Measurements from ENCODE around the gene ANP32A.
"Not testable (repeated sequence)": the region's sequence is repeated elsewhere in the genome, so short reads cannot be mapped to it uniquely, and the experiment has no call there.

The ANP32A gene

GRCh38 chr15:68820295-68821189, at the start of gene ANP32A:
Gene ANP32A, minus strand, starts transcription at chr15:68820895. Its CDS starts 144 bp downstream, at chr15:68820751.
- DNase-seq, result peak; percentile 99

DNA sequence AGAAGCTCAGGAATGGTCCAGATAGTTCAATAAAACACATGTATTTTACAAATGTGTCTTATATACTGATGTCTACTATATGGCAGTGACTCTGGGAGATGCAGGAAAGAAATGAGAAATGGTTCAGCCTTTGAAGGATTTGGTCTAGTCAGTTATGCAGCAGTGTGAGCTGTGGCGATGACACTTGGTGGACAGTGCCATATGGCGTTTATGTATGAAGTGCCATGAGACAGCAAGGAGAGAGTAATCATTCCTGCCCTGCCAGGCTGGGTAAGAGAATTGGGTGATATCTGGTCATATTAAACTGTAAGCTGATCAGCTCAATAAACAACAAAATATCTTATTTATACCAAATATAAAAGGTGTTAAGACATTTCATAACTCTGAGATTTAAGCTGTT, 47.6 kb upstream of the ANP32A start:
- no peak for DNase-seq

- no peak for DNase-seq
Observed at GRCh38 chr15:68862415-68862814, 41.7 kb upstream of the ANP32A start.

- DNase-seq, result not testable (repeated sequence)
Observed at GRCh38 chr15:68858666-68859065, 38.0 kb upstream of the ANP32A start.

DNA sequence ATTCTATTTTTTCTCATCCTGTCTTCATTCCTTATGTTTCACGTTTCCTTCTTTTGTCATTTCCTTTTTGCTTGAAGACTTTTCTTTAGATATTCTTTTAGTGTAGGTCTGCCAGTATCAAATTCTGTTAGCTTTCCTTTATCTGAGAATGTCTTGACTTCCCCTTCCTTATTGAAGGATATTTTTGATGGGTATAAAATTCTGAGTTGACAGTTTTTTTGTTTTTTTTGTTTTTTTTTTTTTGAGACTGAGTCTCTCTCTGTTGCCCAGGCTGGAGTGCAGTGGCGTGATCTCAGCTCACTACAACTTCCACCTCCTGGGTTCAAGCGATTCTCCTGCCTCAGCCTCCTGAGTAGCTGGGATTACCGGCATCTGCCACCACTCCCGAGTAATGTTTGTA, 36.7 kb upstream of the ANP32A start:
- not testable (repeated sequence) for DNase-seq

DNA sequence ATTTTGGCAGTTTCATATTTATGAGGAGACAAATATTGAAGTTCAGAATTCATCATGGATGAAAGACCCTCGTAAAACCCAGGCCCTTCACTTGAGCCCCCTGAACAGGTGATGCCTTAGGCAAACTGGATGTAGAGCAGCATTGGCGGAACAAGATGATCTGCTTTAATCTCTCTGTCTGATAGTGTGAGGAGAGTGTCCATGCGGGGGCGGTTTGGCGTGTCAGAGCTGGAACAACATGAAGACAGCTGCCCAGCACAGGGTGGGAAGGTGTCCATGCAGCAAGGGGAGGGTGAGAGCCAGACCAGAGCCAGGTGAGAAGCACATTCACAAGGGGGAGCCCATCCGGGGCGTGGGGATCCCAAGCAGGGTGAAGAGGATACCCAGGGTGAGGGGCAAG, 31.8 kb upstream of the ANP32A start:
- no peak for DNase-seq

GRCh38 chr15:68851971-68852370, 31.3 kb upstream of the ANP32A start:
- DNase-seq, result no peak

- DNase-seq, result no peak
Observed at GRCh38 chr15:68849497-68849896, 28.8 kb upstream of the ANP32A start.

GRCh38 chr15:68846851-68847439, 26.2 kb upstream of the ANP32A start:
- no peak for DNase-seq

DNA sequence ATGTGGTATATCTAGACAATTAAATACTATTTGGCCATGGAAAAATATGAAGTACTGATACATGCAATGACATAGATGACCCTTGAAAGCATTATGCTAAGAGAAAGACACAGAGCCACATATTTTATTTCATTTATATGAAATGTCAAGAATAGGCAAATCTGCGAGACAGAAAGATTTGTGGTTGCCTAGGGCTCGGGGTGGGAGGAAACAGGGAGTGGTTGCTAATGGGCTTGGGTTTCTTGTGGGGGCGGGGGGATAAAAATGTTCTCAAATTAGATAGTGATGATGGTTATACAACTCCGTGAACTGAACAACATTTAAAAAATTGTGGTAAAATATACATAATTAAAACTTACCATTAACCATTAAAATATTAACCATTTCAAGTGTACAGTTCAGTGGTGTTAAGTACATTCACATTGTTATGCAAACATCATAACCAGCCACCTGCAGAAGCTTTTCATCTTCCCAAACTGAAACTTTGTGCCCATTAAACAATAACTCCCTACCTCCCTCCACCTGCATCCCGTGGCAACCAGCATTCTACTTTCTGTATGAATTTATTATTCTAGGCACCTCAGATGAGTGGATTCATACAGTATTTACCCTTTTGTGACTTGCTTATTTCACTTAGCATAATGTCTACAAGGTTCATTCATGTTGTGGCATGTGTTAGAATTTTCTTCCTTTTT, 24.3 kb upstream of the ANP32A start:
- no peak for DNase-seq

GRCh38 chr15:68843425-68844311, 23.0 kb upstream of the ANP32A start:
- peak; percentile 45 for DNase-seq

DNA sequence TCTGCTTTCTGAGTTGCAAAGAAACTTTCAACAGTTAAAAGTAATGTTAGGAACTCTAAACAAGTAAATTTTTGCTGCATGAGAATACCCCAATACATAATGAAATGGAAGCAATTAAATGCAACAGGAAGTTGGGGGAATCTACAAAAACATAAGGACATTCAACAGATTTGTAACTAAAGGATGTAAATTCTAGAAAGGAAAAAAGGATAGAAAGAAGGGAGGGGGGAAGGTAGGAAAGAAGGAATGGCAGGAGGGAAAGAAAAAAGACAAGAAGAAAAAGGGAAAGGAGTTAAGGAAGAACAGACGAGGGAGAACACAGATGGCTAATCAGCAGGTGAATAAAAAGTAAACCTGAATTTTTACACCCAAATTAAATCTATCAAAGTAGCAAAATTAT, 22.3 kb upstream of the ANP32A start:
- DNase-seq, result no peak

GRCh38 chr15:68834346-68834745, 13.7 kb upstream of the ANP32A start:
- DNase-seq, result no peak

- no peak for DNase-seq
Observed at GRCh38 chr15:68833700-68834331, 13.1 kb upstream of the ANP32A start.

DNA sequence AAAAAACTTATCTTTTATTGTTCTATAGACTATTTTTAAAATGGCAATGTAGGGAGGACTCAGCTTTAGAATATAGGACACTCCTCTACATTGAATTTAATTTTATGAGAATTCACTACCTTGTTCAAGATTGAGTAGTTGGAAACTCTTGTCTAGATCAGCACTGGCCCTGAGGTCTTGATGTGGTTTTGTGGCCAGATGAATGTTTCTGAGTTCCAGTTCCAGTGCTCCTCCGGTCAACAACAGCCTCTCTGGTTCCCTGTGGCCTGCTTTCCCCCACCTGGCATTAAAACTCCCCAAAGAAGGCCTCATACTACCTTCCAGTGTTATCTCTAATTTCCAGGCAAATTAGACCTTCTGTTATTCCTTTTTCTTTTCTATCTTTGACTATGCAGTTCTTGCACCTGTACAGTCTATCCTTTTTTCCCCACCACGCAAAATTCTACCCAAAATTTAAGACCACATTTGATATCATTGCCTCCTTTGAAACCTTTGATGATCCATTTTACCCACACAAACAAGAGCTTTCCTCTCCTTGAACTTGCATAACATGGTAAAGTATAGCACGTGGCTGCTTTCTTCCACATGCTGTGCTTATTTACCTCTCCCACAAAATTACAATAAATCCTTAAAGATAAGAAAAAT, 9.6 kb upstream of the ANP32A start:
- DNase-seq, result no peak

DNA sequence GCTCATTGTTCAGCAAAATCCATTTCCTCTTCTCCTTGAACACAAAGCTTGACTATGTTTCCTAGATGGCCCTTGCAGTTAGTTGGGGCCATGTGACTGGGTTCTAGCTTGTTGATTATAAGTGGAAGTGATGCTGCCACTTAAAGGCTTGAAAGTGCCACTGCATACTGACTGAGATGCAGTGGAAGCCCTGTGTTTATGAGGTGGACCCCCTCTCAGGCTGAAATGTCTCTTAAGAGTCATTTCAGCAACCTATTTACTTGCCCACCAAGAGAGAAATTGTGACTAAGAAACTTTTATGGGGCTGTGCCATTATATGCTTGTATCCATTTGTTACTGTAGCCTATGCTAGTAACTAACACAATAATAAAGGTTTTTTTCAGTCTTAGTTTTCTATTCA, 8.4 kb upstream of the ANP32A start:
- DNase-seq, result no peak

- no peak for DNase-seq
Observed at GRCh38 chr15:68823561-68823960, 2.9 kb upstream of the ANP32A start.

DNA sequence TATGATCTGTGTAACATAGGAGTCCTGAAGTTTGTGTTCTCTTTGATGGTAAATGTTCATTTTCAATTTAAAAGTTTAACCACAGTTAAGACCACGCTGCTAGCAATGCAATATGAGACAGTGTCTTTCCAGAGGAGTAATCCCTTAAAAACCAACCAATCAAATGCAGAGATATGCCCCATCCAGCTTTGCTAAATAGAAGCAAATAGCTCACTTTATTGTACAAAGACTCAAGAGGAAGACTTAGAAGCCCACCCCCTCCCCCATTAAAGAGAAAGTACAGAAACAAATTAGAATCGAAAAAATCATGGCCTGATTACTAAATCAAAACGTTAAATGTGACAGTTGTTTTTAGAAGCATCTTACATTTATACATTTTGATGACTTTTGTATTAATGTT, 2.1 kb upstream of the ANP32A start:
- no peak for DNase-seq

GRCh38 chr15:68821841-68822381, 1.2 kb upstream of the ANP32A start:
- no peak for DNase-seq

DNA sequence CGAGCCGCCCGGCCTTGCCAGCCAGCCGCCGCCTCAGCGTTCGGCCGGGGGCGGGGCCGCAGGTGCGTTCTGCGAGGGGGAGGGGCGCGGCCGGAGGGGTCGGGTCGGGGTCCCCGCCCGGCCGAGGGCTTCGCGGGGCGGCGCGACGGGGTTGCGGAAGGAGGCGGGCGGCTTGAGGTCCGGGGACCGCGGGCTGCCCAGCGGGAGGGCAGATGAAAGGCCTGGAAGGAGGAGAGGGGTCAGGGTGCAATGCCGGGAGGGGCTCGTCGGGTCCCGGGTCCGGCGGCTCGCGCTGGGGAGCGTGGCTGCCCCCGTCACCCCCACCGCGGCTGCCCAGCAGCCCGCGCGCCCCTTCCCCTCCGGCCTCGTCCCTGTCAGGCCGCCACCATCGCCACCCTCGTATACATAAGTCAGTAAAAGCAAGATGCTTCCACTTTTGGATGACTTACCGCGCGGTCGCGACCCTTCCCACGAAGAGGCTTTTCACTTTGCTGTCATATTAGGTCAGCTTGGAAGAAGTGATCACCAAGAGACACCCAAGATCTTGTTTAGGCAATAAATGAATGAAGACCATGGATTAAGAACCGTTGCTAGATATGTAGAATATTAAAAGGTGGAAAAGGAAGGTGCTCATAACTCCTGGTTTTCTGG, 620 bp upstream of the ANP32A start:
- no peak for DNase-seq
